DND-41 (cell line): ENCODE measurements around the gene FOXO3.

Source experiments
- EZH2 ChIP-seq: IDR thresholded peaks from 3 replicates; pipeline ENCODE4 v1.6.1; 2012; ENCODE audit warnings: borderline replicate concordance, low read depth, mild to moderate bottlenecking, moderate library complexity, low read length, inconsistent platforms; ENCODE audit not compliant: severe bottlenecking
- TF ChIP-seq, protein P1 (sequence below): IDR thresholded peaks from 2 replicates; pipeline ENCODE4 v1.5.1; 2012; ENCODE audit warnings: borderline replicate concordance, low read length, moderate library complexity, mild to moderate bottlenecking; ENCODE audit not compliant: poor library complexity, severe bottlenecking; ENCODE audit errors: extremely low read depth

DNA sequence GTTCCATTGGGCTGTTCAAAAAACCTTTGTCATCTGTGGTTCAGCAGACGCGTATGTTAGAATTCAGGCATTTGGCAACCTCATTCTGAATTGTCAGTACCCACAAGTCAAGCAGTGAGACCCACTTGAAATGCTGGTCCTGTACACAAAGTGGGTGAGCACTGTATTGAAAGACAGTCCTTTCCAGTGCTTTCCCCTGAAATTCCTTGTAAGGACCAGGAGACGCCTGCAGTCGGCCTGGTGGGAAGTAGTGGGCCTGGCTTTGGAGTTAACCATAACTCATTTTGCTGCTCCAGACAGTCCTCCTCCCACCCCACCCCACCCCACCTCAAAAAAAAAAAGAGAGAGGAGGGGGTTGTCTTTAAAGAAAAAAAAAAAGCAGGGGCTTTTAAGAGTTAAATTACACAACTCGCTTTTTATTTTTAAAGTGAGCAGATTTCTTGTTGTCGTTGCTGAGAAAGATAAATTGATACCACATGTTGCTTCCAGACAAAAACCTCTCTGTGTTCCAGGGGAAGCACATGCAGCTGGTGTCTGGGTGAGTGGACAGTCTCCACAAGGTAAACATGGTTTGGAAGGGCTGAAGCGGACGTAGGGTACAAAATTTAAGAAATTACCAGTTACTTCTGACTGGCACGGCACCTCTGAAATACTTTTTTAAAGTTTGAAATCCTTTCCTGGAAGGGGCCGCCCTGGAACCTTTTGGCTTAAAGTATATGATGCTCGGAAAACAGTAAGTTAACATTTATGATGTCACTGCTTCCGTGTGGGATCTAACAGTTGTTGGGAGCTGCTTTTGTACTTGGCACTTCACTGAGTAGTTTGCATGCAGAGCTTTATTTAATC, 95.3 kb downstream of the FOXO3 start:
- TF ChIP-seq EZH2 = no peak
- TF ChIP-seq, protein P1, sequence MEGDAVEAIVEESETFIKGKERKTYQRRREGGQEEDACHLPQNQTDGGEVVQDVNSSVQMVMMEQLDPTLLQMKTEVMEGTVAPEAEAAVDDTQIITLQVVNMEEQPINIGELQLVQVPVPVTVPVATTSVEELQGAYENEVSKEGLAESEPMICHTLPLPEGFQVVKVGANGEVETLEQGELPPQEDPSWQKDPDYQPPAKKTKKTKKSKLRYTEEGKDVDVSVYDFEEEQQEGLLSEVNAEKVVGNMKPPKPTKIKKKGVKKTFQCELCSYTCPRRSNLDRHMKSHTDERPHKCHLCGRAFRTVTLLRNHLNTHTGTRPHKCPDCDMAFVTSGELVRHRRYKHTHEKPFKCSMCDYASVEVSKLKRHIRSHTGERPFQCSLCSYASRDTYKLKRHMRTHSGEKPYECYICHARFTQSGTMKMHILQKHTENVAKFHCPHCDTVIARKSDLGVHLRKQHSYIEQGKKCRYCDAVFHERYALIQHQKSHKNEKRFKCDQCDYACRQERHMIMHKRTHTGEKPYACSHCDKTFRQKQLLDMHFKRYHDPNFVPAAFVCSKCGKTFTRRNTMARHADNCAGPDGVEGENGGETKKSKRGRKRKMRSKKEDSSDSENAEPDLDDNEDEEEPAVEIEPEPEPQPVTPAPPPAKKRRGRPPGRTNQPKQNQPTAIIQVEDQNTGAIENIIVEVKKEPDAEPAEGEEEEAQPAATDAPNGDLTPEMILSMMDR = no peak
